Suppressor macrophage treated with lipopolysaccharide for 1 hour (primary cell): ENCODE data around the gene ZFHX3.
A peak's percentile ranks its signal among the peaks of the same experiment; 100 is the strongest.
"Not testable (repeated sequence)": the region's sequence is repeated elsewhere in the genome, so short reads cannot be mapped to it uniquely, and the experiment has no call there.

Experiments
- DNase-seq, 3 donors: peaks; one replicate each; pipeline ENCODE4 v3.0.0-alpha.2; 2020 to 2022

ZFHX3 gene

DNA sequence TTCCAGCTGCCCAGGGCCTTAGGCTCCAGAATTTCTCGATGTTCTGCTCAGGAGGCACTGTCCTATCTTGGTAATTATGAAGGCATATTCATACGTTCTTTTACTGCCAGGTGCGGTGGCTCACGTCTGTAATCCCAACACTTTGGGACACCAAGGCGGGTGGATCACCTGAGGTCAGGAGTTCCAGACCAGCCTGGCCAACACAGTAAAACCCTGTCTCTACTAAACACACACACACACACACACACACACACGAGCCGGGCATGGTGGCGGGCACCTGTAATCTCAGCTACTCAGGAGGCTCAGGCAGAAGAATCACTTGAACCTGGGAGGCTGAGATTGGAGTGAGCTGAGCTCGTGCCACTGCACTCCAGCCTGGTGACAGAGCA lies 52.1 kb downstream of the ZFHX3 start:
- DNase-seq: not testable (repeated sequence)

DNA sequence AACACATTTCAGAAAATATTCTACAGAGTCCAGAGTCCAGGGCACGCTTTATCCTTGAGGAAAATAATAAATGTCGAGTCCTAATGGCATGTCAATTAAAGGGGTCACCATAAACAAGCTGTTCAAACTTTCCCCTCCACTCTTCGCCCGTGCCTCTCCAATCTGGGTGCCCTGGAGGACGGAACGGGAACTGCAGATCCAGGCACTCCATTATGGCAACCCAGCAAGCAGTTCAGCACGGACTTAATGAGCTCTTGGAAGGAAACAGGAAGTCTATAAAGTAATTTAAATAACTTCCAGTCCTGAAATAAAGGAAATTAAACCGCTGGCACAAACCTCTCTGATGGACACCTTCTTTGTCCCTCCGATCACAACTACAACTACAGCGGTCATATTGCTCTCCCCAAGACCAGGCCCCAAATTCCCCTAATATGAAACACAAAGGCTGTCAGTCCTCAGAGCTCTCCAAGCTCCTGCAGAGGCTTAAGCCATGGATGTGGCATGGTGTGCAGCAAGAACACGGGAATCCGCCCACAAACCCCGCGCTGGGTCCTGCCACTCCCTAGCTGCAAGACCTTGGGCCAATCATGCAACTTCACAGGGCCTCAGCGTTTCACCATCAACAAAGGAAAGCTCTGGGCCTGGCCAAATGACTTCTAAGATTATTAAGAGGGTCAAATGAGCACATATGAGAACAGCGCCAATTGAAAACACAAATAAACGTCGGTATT lies 52.6 kb downstream of the ZFHX3 start:
- DNase-seq: peak; percentile 32 to 55 (median 35)

DNA sequence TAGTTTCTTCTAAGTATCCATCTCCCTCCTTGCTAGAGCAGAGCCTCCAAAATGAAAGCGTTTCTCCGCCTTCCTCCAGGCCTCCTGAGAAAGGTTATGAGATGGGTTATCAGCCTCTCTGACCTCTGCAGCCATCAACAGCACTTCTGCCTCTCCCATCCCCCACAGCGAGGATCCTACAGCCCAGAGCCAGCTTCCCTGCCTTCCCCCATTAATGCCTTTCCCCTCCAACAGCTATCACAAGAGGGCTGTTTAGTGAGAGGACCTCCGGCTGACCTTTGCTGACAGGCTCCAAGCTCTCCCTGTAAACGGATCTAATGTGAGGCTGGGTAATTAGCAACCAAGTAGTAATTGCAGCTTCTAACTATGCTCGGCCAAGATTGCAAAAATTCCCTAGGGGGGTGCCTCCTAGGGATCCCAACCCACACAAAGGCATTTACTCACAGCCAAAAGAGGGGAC lies 55.8 kb downstream of the ZFHX3 start:
- no peak for DNase-seq

DNA sequence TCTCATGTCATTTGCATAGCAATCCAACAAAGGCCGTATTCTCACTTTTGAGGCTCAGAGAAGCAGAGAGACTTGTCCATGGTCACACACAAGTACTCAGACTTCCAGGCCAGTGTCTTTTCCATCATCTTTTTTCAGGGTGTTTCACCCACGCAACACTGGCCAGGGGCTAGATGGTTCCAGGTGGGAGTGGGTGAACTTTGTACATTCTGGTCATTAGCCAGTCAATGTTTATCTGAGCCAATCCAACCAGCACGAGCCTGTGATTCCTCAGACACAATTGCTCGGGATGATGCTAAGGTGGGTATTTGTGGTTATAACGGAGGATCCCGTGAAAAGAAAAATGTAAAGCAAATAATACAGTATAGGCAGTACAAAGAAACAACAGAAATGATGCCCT lies 56.3 kb downstream of the ZFHX3 start:
- DNase-seq: no peak

DNA sequence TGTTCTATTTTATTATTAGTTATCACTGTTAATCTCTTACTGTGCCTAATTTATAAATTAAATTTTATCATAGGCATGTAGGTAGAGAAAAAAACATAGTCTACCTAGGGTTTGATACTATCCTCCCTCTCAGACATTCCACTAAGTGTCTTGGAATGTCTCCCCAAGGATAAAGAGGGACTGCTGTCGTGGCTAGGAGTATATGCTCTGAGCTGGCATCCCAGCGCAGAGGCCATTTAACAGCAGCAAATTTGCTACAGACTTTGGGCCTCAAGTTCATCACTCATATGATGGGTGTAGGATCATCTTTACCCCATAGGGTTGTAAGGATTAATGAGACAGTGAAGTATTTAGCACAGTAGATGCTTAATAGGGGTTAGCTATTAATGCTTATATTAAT lies 56.7 kb downstream of the ZFHX3 start:
- DNase-seq: no peak

DNA sequence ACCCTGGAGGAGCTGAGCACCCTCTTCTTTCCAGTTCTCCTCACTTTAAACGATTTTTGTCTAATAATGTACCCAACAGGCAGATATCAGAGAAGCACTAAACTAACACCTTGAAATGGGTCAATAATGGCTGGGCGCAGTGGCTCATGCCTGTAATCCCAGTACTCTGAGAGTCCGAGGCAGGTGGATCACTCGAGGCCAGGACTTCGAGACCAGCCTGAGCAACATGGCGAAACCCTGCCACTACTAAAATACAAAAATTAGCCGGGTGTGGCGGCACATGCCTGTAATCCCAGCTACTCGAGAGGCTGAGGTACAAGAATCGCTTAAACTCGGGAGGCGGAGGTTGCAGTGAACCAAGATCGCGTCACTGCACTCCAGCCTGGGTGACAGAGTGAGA lies 57.4 kb downstream of the ZFHX3 start:
- no peak for DNase-seq

DNA sequence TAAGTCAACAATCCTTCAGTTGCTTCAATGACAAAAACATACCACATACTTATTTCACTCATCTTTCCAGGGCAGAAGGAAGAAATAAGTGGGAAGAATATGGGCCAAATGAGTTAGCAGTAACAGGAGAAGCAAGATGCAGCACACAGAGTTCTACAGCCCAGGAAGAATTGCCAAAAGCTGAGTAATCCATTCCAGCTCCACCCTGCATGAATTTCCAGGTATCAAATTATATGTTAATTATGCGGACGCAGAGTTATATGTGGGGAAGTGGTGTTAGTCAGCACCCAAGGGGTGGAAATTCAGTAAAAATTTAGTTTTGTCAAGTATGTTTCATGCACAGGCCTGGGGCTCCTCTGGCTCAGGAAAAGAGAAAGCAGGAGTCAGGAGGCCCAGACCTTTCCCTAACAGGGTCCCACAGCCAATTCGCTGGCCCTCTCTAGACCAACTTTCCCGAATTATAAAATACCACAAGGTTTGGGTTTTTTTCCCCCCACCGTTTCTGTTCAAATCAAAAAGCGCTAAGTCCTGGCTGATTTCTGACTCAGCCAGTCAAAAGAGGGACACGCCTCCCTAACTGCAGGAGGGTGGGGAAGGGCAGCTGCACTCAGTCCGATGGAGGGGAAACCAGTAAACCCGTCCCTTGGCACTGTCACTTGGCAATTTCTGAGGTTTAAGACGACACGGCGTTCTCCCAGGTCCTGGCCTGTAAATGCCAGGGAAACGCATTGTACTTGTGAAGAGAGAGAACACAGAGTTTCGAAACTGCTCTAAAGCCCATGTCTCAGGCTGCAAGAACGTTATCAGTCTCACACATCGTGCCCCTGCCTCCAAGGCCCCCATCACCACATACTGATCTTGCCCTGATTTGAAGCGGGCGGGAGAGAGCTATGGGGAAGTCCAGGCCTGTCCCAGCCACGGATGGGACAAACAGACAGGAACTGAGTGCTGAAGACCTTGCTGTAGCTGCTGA lies 58.1 kb downstream of the ZFHX3 start:
- DNase-seq: peak; percentile 54 to 82 (median 58)

DNA sequence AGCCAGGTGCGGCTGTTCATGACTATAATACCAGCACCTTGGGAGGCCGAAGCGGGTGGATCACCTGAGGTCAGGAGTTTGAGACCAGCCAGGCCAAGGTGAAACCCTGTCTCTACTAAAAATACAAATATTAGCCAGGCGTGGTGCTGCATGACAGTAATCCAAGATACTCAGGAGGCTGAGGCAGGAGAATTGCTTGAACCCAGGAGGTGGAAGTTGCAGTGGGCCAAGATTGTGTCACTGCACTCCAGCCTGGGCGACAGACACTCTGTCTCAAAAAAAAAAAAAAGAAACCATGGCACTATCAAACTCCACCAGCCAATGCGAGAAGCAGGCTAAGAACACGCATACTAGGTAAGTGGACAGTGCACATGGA lies 58.7 kb downstream of the ZFHX3 start:
- not testable (repeated sequence) for DNase-seq

DNA sequence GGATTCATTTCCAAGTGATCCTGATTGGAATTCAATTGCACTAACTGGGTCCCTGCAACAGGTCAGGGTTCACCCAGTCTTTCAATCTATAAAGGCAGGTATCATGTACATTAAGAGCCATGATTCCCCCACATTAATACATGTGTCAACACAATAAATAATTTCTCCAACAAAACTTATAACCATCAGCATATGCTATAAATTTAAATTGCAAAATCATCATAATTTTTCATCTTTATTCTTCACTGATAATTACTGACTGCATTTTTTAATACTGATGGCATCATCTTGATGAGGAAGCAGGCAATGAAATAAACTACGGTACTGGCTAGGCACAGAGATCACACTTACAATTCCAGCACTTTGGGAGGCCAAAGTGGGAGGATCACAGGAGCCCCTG lies 59.4 kb downstream of the ZFHX3 start:
- DNase-seq: no peak

DNA sequence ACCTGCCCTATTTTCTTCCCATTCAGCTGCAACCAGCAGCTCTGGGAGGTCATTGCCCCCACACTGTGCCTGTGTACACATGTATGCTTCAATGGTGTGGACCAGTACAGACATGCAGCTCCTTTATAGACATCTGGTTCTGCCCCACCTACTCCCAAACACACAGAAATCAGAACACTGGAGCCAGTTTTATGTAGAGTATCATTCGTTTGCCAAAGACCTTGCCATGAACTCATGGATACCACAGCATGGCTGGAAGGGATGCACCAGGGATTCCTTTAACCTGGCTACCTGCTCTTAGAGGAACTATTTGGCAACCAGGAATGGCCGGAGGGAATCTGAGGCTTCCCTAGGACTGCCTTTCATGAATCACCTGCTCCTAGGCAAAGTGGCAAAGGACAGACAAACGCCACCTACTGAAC lies 60.4 kb downstream of the ZFHX3 start:
- DNase-seq: no peak

DNA sequence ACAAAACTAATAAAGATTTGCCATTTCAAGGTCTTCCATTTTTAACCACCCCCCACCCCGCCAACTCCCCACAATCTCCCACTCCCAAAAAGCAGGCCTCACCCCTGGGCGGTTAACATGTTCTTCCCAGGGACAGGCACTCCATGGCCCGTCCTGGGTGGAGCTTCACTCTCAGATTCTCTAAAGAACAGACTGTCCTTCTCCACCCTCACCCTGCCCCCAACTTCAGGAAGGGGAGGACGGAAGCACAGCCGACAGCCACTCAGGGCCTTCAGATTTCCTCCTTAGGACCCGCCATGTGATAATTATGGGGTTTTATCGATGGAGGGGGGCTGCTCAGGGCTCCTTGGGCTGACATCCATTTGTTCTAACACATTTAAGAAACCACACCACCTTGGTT lies 61.9 kb downstream of the ZFHX3 start:
- DNase-seq: no peak

DNA sequence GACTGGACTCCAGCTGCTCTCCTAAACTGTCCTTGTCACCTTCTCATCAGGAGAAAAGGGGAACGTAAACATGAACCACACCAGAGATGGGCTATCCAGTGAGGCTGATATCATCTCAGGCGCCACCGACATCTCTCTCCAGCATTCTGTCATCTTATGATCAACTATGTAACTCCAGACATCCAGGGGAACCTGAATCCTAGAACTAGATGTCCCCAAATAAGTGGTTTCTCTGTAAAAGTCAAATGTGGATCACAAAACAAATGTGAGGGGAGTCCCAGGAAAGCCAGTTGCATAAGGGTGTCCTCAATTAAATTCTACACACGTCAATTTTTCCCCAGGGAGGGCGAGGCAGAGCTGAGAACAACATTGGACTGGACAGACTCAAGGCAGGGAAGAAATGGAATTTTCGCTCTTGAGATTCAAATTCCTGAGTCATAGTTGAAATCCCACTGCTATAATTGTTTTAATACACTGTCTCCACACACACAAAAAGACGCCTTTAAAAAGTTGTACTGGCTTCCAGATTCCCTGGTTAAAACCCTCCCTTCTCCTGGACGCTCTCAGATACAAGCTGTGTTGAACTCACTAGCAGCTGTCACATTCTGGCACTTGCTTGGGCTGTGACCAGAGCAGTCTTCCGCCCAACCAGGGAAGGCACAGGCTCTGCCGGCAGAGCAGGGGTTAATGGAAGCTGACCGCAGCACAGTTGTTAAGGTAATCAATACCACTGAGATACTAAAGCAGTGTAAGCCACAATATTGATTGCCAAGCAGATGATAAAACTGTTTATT lies 62.6 kb downstream of the ZFHX3 start:
- no peak for DNase-seq

DNA sequence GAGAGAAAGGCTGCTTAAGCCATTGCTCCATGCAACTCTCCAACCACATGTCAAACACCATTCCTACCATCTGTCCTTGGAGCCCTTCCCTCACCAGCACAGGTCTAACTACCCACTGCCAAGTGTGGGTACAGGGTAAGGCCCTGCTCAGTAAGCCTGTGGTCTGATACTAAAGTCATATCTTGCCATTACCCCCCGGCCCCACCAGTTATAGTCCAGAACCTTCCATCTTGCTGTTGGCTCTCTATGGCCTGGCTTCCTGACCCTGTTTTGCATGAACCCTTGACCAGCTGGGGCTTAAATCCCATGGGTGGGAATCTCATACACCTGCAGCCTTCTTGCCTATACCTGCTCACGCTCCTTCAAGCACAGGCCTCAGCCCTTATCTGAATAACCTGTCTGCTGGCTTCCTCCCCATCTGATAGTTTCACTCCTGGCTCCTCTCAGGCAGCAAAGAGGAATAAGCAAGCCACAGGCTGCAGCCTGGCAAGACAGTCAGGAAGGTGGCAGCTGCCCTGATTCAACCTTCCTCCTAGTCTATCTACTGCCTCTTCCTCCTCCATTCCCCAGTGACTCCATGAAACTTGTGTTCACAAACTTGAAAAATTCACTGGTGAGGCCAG lies 64.1 kb downstream of the ZFHX3 start:
- DNase-seq: no peak

DNA sequence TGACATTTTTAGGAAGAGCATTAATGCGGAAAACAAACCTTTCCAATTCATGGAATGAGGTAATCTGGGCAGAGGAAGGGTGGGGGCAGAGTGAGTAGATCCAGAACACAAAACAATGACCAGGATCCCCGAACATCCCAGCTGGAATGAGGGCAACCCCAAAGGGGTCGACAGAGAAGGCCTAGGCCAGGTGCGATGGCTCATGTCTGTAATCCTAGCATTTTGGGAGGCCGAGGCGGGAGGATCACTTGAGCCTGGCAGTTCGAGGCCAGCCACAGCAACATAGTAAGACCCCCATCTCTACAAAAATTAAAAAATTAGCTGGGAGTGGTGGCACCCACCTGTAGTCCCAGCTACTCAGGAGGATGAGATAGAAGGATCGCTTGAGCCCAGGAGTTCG lies 64.7 kb downstream of the ZFHX3 start:
- no peak for DNase-seq

DNA sequence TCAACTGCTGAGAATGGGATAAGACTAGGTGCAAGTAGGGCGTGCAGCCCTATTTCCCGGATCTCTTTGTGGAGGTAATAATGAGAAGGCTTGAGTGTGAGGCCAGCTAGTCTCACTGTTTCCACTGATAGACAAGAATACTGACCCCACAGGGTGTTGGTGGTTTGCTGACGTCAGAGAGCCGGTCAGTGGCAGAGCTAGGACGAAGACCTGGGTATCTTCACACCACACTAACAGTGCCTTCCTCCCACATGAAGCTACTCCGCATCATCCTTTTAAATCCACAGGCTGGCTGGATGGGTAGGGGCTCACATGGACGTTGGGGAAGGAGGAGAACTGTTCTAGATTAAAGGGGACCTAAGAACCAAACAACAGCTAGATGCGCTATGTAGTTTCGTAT lies 68.0 kb downstream of the ZFHX3 start:
- DNase-seq: no peak

DNA sequence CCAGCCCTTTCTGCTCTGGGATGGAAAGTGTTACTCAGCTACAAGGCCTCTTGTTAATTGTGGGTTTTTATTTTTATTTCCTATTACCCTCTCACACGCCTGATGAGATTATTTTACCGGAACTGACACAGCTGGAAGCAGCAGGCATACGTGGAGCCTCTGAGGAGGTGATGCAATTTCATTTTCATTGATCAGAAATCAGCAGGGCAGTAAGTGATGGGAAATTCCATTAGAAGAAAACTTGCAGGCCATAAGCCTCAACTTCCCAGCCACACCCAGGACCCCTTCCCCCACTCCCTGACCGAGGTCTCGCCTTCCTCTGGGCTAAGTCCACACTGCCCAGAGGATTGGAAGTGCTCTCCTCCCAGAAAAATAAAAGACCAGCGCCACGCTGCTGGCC lies 69.7 kb downstream of the ZFHX3 start:
- peak; percentile 45 to 96 (median 78) for DNase-seq

DNA sequence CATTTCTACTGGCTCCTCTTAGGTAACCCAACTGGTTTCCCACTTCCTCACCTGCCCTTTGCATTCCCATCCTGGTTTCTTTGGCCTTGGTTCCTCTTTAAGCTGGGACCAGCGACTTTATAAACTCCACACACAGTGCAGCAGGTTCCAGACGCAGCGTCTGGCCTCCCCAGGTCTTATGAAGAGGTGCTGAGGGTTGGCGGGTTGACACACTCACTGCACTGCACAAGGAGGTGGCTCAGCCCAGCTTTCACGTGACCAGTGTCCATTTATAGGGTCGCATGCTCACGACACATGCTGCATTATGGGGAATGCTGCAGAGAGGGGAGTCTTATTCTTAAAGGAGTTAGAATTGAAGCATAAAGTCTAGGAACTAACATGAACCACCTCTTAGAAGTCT lies 70.8 kb downstream of the ZFHX3 start:
- peak in 1 of 3 donors; percentile 14 for DNase-seq

DNA sequence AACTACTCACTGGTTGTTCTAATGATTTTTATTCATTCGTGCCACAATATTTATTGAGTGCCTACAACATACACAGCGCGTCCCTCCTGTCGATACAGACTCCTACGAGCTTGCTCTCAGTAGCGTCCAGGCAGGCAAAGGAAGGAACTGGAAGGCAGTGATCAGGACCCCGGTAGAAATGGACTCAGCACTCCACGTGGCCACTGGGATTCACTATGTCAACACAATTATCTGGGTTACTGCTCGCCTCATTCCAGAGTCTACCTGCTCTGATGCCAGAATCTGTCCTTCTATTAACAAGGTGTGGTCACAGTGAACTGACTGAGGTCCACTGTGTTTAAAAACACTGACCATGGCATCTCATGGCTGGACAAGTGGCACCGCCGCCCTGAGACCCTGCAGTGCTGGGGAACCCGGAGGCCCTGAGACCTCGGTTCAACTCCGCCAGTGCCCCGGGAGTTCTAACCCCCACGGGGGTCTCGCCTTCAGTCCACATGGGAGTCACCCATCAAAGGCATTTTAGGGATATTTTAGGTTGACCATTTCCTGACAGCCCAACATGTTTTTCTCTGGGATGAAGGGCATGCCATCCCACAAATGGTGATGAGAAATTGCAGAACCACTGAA lies 71.4 kb downstream of the ZFHX3 start:
- DNase-seq: no peak

DNA sequence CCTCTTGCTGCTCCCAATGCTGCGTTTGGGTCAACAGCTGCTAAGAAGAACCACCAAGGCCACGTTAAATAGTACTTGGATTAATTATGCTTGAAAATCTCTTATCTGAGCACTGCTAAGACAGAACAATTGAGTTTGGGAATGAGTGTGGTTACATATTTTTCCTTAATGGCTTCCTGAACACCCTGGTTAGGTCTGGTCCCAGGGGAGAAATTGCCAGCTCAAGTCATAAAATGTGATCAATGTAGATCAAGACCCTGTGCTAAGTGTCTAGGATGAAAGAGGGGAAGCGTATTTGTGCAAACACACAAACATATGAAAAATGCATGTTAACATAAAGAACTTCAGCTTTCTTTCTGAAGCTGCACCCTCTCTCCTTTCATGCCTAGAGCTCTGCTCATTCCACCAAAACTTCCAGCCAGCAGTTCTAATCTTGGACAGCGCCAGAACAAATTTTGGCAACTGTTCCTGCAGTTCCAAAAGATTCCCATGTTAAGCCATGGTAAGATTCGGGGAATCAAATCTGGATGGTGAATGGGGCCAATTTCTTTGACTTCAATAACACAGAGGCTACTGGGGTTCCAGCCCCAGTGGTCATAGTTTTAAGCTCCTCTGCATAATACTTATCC lies 72.0 kb downstream of the ZFHX3 start:
- DNase-seq: no peak

DNA sequence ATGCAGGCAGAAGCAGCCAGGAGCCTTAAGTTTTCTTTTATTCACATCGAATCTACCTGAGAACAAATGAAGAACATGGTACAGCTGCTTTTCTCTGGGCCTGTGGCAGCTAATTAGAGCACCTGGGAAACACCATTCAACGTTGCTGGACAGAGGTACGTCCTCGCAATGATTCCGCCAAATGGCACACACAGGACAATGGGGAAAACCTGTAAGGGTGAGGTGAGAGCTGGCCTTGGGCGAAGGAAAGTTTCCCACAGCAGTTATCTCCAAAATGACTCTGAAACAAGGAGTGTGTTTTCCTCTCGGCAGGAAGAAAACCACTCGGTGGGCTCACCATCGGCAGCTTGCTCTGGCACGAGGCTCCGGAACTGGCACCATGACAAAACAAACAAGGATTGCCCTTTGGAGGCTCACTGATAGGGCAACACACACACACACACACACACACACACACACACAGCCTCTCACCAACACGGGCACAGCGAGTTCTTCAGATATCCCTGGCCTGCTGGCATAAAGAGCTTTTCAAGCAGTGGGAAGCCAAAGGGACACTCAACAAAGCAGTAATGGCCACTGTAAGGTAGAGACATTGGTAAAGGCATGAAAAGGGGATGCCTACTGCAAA lies 73.7 kb downstream of the ZFHX3 start:
- no peak for DNase-seq

DNA sequence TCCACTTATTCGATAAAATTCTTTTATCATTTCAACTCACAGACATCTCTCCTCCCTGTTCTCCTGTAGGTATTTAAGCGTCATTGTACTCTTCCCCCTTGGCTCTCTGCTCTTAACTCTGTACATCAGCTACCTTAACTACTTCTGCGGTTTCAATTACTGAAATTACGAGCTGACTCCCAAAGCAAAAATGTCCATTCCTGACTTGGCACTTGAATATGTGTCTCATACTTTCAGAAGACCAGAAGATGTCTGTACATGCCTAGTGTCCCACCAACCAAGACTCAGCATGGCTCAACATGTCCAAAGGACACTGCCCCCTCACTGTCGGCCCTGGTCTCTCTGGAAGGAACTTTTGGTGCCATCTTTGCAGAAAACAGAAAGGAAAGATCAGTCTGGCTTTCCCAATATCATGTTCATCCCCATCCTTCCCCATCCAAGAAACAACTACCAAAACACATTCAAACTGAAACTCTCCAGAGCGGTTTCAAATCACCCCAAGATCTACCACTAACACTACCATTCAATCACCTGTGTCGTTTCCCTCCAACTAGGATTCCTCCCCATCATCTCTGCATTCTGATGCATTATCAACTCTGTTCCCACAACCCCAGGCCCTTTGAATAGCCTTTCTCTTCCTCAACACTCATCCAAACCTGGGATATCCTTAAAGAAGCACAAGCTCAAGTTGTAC lies 74.9 kb downstream of the ZFHX3 start:
- no peak for DNase-seq
